Measurements from ENCODE around the gene OR52B6. TPM values are rescaled to one million over a fixed set of nuclear protein-coding genes. Genes with fewer than 3 reads are reported as not detected.

Gene OR52B6
- total RNA-seq, 2 donors from 2014 or later = not detected

GRCh38 chr11:5546457-5546856 lies 34.2 kb upstream of the OR52B6 start:
- H3K27ac ChIP-seq = no peak overlapping the region
- intact Hi-C loops (cut with DNase I) = no loop called here

GRCh38 chr11:5547982-5548381 lies 32.7 kb upstream of the OR52B6 start:
- Histone ChIP-seq H3K4me3 (no peak overlapping the region), H3K4me1 (no peaks in the 10 kb centered on the region), H3K27me3 (no peaks in the 10 kb centered on the region), H3K9me3 (no peaks in the 10 kb centered on the region), H3K36me3 (replicated peaks in 1 of 2; ENCODE audit: insufficient read depth in 1 of 2, low read depth in 2 of 2) (no peaks in the 10 kb centered on the region), H3K27ac (no peak overlapping the region)
- intact Hi-C loops (cut with DNase I) = no loop called here
- DNase-seq (no peak), ATAC-seq (no peak)
- 88 to 94% methylated on average over 1 of the region's 1 CpG for WGBS, 2 donors
- TF ChIP-seq, protein P1, sequence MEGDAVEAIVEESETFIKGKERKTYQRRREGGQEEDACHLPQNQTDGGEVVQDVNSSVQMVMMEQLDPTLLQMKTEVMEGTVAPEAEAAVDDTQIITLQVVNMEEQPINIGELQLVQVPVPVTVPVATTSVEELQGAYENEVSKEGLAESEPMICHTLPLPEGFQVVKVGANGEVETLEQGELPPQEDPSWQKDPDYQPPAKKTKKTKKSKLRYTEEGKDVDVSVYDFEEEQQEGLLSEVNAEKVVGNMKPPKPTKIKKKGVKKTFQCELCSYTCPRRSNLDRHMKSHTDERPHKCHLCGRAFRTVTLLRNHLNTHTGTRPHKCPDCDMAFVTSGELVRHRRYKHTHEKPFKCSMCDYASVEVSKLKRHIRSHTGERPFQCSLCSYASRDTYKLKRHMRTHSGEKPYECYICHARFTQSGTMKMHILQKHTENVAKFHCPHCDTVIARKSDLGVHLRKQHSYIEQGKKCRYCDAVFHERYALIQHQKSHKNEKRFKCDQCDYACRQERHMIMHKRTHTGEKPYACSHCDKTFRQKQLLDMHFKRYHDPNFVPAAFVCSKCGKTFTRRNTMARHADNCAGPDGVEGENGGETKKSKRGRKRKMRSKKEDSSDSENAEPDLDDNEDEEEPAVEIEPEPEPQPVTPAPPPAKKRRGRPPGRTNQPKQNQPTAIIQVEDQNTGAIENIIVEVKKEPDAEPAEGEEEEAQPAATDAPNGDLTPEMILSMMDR (IDR thresholded peaks at IDR 0.05) = no peak
- TF ChIP-seq POLR2A (IDR thresholded peaks at IDR 0.05) = no peak

More at GRCh38 chr11:5546457-5546856, 34.2 kb upstream of the OR52B6 start:
- Histone ChIP-seq H3K36me3 (replicated peaks in 1 of 2; ENCODE audit: insufficient read depth in 1 of 2, low read depth in 2 of 2) (no peaks in the 10 kb centered on the region), H3K9me3 (no peaks in the 10 kb centered on the region), H3K4me3 (no peak overlapping the region), H3K4me1 (no peaks in the 10 kb centered on the region), H3K27me3 (no peaks in the 10 kb centered on the region)
- ATAC-seq (no peak), DNase-seq (no peak)
- WGBS, 2 donors = 61 to 62% methylated on average over 3 of the region's 3 CpGs
- TF ChIP-seq, protein P1 (IDR thresholded peaks at IDR 0.05) = no peak
- TF ChIP-seq POLR2A (IDR thresholded peaks at IDR 0.05) = no peak

- H3K4me1 ChIP-seq = no peaks in the 10 kb centered on the region
- intact Hi-C loops (cut with DNase I) = no loop called here
- WGBS, 2 donors = 30 to 47% methylated on average over 1 of the region's 1 CpG
These were observed 32.2 kb upstream of the OR52B6 start, which contains the start of gene OR52H1 for GRCh38 chr11:5548440-5548839. Gene OR52H1, minus strand, starts transcription at chr11:5548540. Its CDS starts 3,035 bp downstream, at chr11:5545505.

DNA sequence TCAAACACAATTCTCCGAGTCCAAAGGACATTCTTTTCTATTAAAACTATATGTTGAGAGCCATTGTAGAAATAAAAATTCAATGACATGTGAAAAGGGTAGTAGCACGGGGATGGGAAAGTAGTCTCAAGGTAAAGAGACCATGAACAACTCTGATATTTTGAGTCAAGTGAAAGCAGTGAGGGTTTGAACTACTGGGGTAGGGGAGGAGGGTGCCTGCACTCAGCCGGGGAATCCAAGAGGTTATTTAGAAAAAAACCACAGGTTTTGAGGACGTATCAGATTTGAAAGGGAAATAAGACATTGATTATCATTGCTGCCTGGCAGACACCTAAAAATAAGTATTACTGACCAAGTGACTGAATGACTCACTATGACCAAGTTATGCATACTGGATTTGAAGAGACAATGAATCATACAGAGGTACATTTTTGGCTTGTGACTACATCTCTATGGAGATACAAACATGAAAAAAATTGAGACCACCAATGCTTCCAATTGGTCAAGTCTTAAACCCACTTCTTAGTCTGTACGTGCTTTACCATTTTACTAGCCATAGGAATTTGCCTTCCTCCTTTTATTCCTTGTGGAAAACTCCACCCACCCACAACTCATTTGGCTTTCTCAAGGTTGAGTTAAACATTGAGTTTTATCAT lies 30.1 kb upstream of the OR52B6 start:
- intact Hi-C loops (cut with DNase I) = no loop called here
- no peaks in the 10 kb centered on the region for H3K9me3 ChIP-seq
- DNase-seq = no peak
- 75 to 80% methylated on average over 5 of the region's 5 CpGs for WGBS, 2 donors
- H3K36me3 ChIP-seq (replicated peaks in 1 of 2; ENCODE audit: insufficient read depth in 1 of 2, low read depth in 2 of 2) = no peaks in the 10 kb centered on the region
- no peaks in the 10 kb centered on the region for H3K4me1 ChIP-seq
- H3K27ac ChIP-seq = no peak overlapping the region
- no peaks in the 10 kb centered on the region for H3K27me3 ChIP-seq
- TF ChIP-seq, protein P1 (IDR thresholded peaks at IDR 0.05) = no peak
- TF ChIP-seq POLR2A (IDR thresholded peaks at IDR 0.05) = no peak
- ATAC-seq = no peak
- no peak overlapping the region for H3K4me3 ChIP-seq

More at GRCh38 chr11:5548440-5548839, 32.2 kb upstream of the OR52B6 start, which contains the start of gene OR52H1:
- Histone ChIP-seq H3K27me3 (no peaks in the 10 kb centered on the region), H3K27ac (no peak within 1 kb of the TSS), H3K9me3 (no peaks in the 10 kb centered on the region), H3K4me3 (no peak within 1 kb of the TSS), H3K36me3 (replicated peaks in 1 of 2; ENCODE audit: insufficient read depth in 1 of 2, low read depth in 2 of 2) (no peaks in the 10 kb centered on the region)
- TF ChIP-seq POLR2A (IDR thresholded peaks at IDR 0.05) = no peak
- TF ChIP-seq, protein P1 (IDR thresholded peaks at IDR 0.05) = no peak
- DNase-seq = no peak
- ATAC-seq = no peak

GRCh38 chr11:5553343-5553742 lies 27.3 kb upstream of the OR52B6 start:
- Histone ChIP-seq H3K27ac (no peak overlapping the region), H3K9me3 (no peaks in the 10 kb centered on the region), H3K4me3 (no peak overlapping the region), H3K36me3 (replicated peaks in 1 of 2; ENCODE audit: insufficient read depth in 1 of 2, low read depth in 2 of 2) (no peaks in the 10 kb centered on the region), H3K4me1 (no peaks in the 10 kb centered on the region), H3K27me3 (no peaks in the 10 kb centered on the region)
- DNase-seq = no peak
- intact Hi-C loops (cut with DNase I) = no loop called here
- TF ChIP-seq, protein P1 (IDR thresholded peaks at IDR 0.05) = no peak
- no peak for TF ChIP-seq POLR2A (IDR thresholded peaks at IDR 0.05)
- no peak for ATAC-seq

Data from body of pancreas (tissue), 4 donors.